SH-SY5Y (cell line): Measurements from ENCODE around the gene ATP4A.

Experiments used
- GATA2 ChIP-seq: IDR thresholded peaks from 2 replicates; pipeline ENCODE4 v1.6.1; 2011; ENCODE audit warnings: mild to moderate bottlenecking, low read depth, low read length
- GATA3 ChIP-seq: IDR thresholded peaks from 2 replicates; pipeline ENCODE4 v1.6.1; 2011; ENCODE audit warnings: low read depth, mild to moderate bottlenecking, low read length, moderate library complexity

DNA sequence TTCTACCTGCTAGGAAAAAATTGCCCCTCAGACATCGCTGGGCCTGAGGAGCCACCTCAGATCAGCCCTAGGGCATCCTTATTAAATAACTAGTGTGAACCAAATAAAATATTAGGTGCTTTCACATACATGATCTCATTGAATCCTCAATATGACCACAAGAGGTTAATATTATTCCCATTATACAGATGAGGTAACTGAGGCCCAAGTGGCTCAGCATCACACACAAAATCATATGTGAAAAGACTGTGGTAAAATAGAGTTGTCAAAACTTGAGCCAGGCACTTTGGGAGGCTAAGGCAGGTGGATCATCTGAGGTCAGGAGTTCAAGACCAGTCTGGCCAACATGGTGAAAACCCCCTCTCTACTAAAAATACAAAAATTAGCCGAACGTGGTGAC lies 47.1 kb downstream of the ATP4A start:
- TF ChIP-seq GATA2, result no peak
- TF ChIP-seq GATA3, result no peak
